KOPT-K1 (cell line): ENCODE data around the gene SLC7A5.
"Not testable (repeated sequence)": the region's sequence is repeated elsewhere in the genome, so short reads cannot be mapped to it uniquely, and the experiment has no call there.

Experiments used
- H3K27ac ChIP-seq: fragments of 200-600 bp; sonication (generic); 2 replicates; pipeline ENCODE4 v1.5.1; 2016; ENCODE audit warnings: antibody characterized with exemption, mild to moderate bottlenecking, low read depth, low read length; ENCODE audit not compliant: poor library complexity, severe bottlenecking
- H3K36me3 ChIP-seq: fragments of 200-600 bp; sonication (generic); 2 replicates; pipeline ENCODE4 v1.5.1; 2017; ENCODE audit warnings: antibody characterized with exemption, mild to moderate bottlenecking, low read length, moderate library complexity; ENCODE audit not compliant: insufficient read depth
- H3K9me3 ChIP-seq: fragments of 200-600 bp; sonication (generic); 2 replicates; pipeline ENCODE4 v1.5.1; 2017; ENCODE audit warnings: antibody characterized with exemption, low read length, mild to moderate bottlenecking; ENCODE audit not compliant: insufficient read depth, poor library complexity, severe bottlenecking

The SLC7A5 gene

GRCh38 chr16:87819282-87819681 lies 50.0 kb downstream of the SLC7A5 start:
- H3K27ac ChIP-seq, result no peak overlapping the region
- peaks cover 22% of the 10 kb centered on the region for H3K9me3 ChIP-seq
- no peaks in the 10 kb centered on the region for H3K36me3 ChIP-seq

GRCh38 chr16:87818533-87819161 lies 50.7 kb downstream of the SLC7A5 start:
- Histone ChIP-seq H3K27ac (no peak overlapping the region), H3K9me3 (peaks cover 22% of the 10 kb centered on the region), H3K36me3 (no peaks in the 10 kb centered on the region)

GRCh38 chr16:87817910-87818309 lies 51.4 kb downstream of the SLC7A5 start:
- peaks cover 22% of the 10 kb centered on the region for H3K9me3 ChIP-seq
- no peaks in the 10 kb centered on the region for H3K36me3 ChIP-seq
- no peak overlapping the region for H3K27ac ChIP-seq

- H3K9me3 ChIP-seq, result peaks cover 22% of the 10 kb centered on the region
- not testable (repeated sequence) for H3K27ac ChIP-seq, H3K36me3 ChIP-seq
Observed at GRCh38 chr16:87817370-87817769, 51.9 kb downstream of the SLC7A5 start.

- H3K36me3 ChIP-seq, result no peaks in the 10 kb centered on the region
- peaks cover 22% of the 10 kb centered on the region for H3K9me3 ChIP-seq
- H3K27ac ChIP-seq, result no peak overlapping the region
Observed at GRCh38 chr16:87816507-87817100, 52.7 kb downstream of the SLC7A5 start.

GRCh38 chr16:87815567-87815966 lies 53.7 kb downstream of the SLC7A5 start:
- Histone ChIP-seq H3K9me3 (peaks cover 22% of the 10 kb centered on the region), H3K27ac (no peak overlapping the region)

GRCh38 chr16:87812200-87812656 lies 57.1 kb downstream of the SLC7A5 start:
- Histone ChIP-seq H3K9me3 (peaks cover 8% of the 10 kb centered on the region), H3K36me3 (no peaks in the 10 kb centered on the region), H3K27ac (no peak overlapping the region)

More at GRCh38 chr16:87815567-87815966, 53.7 kb downstream of the SLC7A5 start:
- H3K36me3 ChIP-seq, result no peaks in the 10 kb centered on the region

- not testable (repeated sequence) for H3K36me3 ChIP-seq, H3K9me3 ChIP-seq, H3K27ac ChIP-seq
Observed at GRCh38 chr16:87811454-87811853, 57.9 kb downstream of the SLC7A5 start.

- Histone ChIP-seq H3K9me3 (no peaks in the 10 kb centered on the region), H3K36me3 (no peaks in the 10 kb centered on the region), H3K27ac (peak overlapping the region; percentile 23)
Observed at GRCh38 chr16:87809150-87809902, 60.0 kb downstream of the SLC7A5 start.

GRCh38 chr16:87808108-87808507 lies 61.2 kb downstream of the SLC7A5 start:
- H3K9me3 ChIP-seq, result no peaks in the 10 kb centered on the region
- H3K36me3 ChIP-seq, result no peaks in the 10 kb centered on the region
- H3K27ac ChIP-seq, result no peak overlapping the region

GRCh38 chr16:87806641-87807546 lies 62.4 kb downstream of the SLC7A5 start:
- peak overlapping the region; percentile 78 for H3K27ac ChIP-seq
- no peaks in the 10 kb centered on the region for H3K9me3 ChIP-seq
- no peaks in the 10 kb centered on the region for H3K36me3 ChIP-seq

- Histone ChIP-seq H3K36me3 (no peaks in the 10 kb centered on the region), H3K27ac (peak overlapping the region; percentile 78), H3K9me3 (no peaks in the 10 kb centered on the region)
Observed at GRCh38 chr16:87806261-87806640, 63.1 kb downstream of the SLC7A5 start.

GRCh38 chr16:87803385-87803784 lies 65.9 kb downstream of the SLC7A5 start:
- no peaks in the 10 kb centered on the region for H3K36me3 ChIP-seq
- H3K9me3 ChIP-seq, result no peaks in the 10 kb centered on the region
- no peak overlapping the region for H3K27ac ChIP-seq

- Histone ChIP-seq H3K9me3 (no peaks in the 10 kb centered on the region), H3K36me3 (no peaks in the 10 kb centered on the region), H3K27ac (no peak overlapping the region)
Observed at GRCh38 chr16:87802670-87803069, 66.6 kb downstream of the SLC7A5 start.
